Measurements from ENCODE around the gene NLK. TPM values are rescaled to one million over a fixed set of nuclear protein-coding genes. Genes with fewer than 3 reads are reported as not detected.
"Not testable (repeated sequence)": the region's sequence is repeated elsewhere in the genome, so short reads cannot be mapped to it uniquely, and the experiment has no call there.

Gene NLK
- total and polyA plus RNA-seq, 12 donors = 5.2 to 27.3 (median 20.7) TPM

DNA sequence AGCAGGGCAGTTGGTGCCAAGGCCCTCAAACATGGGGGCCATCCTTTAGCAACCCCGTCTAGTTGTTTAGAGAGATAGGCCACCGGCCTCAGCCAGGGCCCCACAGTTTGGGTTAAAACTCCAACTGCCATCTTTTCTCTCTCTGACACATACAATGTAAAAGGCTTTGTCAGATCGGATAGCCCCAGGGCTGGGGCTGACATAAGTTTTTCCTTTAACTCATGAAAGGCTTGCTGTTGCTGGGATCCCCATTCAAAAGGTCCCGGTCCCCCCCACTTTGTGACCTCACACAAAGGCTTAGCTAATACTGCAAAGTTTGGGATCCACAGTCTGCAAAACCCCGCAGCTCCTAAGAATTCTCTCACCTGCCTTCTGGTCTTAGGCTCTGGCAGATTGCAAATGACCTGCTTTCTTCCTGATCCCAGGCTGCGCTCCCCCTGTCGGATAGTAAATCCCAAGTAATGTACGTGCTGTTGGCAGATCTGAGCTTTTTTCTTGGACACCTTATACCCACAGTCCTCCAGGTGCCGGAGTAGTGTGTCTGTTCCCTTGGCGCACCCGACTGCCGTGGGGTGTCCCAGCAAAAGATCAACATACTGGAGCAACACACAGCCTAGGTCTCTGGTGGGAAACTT, 192.7 kb downstream of the NLK start:
- not testable (repeated sequence) for H3K27ac ChIP-seq

DNA sequence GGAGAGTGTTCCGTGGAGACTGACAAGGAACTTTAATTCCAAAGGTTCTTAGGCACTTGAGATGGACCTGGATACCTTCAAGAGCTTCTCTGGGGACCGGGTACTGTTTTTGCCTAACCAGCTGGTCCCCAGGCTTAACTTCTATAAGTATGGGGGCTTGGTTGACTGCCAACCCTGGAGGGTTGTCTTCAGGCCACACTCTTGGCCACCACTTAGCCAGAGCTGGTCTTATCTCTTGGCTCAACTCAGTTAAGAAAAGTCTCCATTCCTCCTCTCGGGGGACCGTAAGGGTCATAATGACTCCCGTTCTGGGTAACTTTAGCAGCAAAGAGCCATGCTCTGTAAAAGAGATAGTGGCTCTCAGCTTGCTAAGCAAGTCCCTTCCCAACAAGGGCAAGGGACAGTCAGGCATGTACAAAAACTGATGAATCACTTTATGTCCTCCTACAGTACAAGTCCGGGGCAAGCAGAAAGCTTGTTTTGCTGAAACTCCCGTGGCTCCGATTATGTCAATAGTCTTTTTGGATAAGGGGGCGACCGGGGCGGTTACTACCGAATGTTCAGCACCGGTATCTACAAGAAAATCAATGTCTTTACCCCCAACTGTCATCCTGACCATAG, 193.7 kb downstream of the NLK start:
- H3K9me3 ChIP-seq; intact Hi-C loops (cut with DNase I); H3K36me3 ChIP-seq; DNase-seq; H3K27ac ChIP-seq; ATAC-seq; H3K4me1 ChIP-seq; H3K4me3 ChIP-seq: not testable (repeated sequence)
- 42 to 45% methylated on average over 13 of the region's 13 CpGs for WGBS, 2 donors
- H3K27me3 ChIP-seq = peaks cover 0 to 19% (median 5%) of the 10 kb centered on the region in 7 donors

More for the DNA sequence above, 192.7 kb downstream of the NLK start:
- H3K9me3 ChIP-seq; H3K4me1 ChIP-seq; ATAC-seq; DNase-seq; intact Hi-C loops (cut with DNase I); H3K4me3 ChIP-seq; H3K36me3 ChIP-seq: not testable (repeated sequence)
- 82 to 84% methylated on average over 12 of the region's 12 CpGs for WGBS, 2 donors
- peaks cover 0 to 21% (median 13%) of the 10 kb centered on the region in 7 donors for H3K27me3 ChIP-seq

DNA sequence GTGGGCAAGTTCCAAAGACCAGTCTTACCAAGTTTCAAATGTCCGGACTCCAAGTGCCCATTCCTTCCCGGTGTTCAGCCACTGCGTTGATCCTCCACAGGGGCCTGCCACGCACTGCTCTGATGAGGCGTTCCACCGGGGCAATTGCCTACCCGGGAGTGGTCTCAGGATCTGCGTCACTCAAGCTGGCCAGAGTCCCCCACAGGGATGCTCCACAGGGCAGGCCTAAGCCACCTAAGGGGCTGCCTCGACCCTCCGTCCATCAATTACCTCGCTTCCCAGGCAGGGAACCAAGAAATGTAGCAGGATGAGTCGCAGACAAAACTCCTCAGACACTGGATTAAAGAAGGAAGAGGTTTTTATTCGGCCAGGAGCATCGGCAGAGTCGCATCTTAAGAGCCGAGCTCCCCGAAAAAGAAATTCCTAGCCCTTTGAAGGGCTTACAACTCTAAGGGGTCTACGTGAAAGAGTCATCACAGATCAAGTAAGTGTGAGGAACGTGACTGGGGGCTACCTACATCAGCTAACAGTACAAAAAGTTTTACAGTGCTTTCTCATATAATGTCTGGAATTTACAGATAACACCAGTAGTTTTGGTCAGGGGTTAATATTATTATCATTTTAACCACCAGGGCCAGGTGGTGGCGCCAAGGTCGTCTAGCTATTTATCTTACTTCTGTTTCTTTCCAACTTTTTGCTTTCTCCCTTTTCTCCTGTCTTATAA, 196.2 kb downstream of the NLK start:
- H3K9me3 ChIP-seq; H3K27ac ChIP-seq; H3K27me3 ChIP-seq; ATAC-seq; intact Hi-C loops (cut with DNase I); H3K4me1 ChIP-seq; DNase-seq; H3K4me3 ChIP-seq; H3K36me3 ChIP-seq: not testable (repeated sequence)
- 84 to 89% methylated on average over 19 to 20 of the region's 21 CpGs for WGBS, 2 donors

DNA sequence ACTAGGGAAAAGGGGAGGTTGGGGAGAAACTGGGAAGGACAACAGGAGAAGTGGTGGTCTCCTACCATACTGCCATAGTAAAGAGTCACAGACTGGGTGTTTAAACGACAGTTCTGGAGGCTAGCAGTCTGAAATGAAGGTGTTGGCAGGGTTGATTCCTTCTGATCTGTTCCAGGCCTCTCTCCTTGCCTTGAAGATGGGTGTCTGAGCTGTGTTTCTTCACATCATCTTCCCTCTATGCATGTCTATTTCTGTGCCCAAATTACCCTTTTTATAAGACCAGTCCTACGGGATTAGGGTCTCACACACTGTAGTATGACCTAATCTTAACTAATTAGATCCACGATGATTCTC, 196.8 kb downstream of the NLK start:
- intact Hi-C loops (cut with DNase I) = no loop called here
- no peak for DNase-seq

DNA sequence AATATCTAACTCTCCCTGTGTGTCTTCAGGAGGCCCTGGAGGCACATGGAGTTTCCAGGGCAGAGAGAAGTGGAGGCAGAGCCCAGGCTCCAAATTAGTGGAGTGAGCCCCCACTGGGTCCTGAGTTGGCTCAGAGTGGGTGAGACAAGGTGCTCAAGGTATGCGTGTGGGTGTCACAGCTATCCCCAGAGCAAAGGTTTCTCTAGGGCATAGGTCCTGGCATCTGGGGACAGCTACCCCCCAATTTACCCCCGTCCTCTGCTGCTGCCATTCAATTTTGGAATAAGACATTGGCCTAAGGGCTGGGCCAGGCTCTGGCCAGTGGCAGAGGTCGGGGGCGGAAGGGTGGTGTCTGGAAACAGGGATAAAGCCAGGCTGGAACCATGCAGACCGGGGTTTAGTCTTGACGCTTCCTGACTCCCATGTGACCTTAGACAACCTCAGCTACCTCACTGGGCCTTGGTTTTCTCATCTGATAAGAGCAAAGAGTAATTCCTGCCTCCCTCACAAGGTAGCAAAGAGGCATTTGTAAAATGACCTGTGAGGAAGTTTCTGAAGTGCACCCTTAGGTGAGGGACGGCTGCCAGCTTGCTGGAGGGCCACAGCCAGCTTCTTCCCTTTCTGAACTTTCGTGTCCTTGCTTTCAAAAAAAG, 198.3 kb downstream of the NLK start:
- ATAC-seq (no peak), DNase-seq (no peak)
- intact Hi-C loops (cut with DNase I) = loop anchor here in 3 of 10 donors (10.0 kb wide), 2 partner anchors 336 to 436 kb away; partner anchors contain the start of gene NOS2 (in 2 of the 3)
- WGBS, 2 donors = 68 to 69% methylated on average over 8 of the region's 8 CpGs
- Histone ChIP-seq H3K4me3 (no peak overlapping the region), H3K4me1 (peaks cover 0 to 2% (median 0%) of the 10 kb centered on the region in 9 donors), H3K36me3 (no peaks in the 10 kb centered on the region), H3K27me3 (no peaks in the 10 kb centered on the region), H3K9me3 (no peaks in the 10 kb centered on the region), H3K27ac (no peak overlapping the region)
- TF ChIP-seq, protein P1, sequence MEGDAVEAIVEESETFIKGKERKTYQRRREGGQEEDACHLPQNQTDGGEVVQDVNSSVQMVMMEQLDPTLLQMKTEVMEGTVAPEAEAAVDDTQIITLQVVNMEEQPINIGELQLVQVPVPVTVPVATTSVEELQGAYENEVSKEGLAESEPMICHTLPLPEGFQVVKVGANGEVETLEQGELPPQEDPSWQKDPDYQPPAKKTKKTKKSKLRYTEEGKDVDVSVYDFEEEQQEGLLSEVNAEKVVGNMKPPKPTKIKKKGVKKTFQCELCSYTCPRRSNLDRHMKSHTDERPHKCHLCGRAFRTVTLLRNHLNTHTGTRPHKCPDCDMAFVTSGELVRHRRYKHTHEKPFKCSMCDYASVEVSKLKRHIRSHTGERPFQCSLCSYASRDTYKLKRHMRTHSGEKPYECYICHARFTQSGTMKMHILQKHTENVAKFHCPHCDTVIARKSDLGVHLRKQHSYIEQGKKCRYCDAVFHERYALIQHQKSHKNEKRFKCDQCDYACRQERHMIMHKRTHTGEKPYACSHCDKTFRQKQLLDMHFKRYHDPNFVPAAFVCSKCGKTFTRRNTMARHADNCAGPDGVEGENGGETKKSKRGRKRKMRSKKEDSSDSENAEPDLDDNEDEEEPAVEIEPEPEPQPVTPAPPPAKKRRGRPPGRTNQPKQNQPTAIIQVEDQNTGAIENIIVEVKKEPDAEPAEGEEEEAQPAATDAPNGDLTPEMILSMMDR (IDR thresholded peaks at IDR 0.05) = no peak

More for the DNA sequence above, 196.8 kb downstream of the NLK start:
- Histone ChIP-seq H3K4me1 (peaks cover 0 to 2% (median 0%) of the 10 kb centered on the region in 9 donors), H3K9me3 (no peaks in the 10 kb centered on the region), H3K36me3 (no peaks in the 10 kb centered on the region), H3K27ac (no peak overlapping the region), H3K4me3 (no peak overlapping the region), H3K27me3 (peaks cover 0 to 4% (median 0%) of the 10 kb centered on the region in 7 donors)
- ATAC-seq = no peak
- TF ChIP-seq, protein P1 (IDR thresholded peaks at IDR 0.05) = no peak
- WGBS, 2 donors = 62 to 73% methylated on average over 3 of the region's 3 CpGs
